Activated naive CD8-positive, alpha-beta T cell treated with anti-CD3 and anti-CD28 coated beads, Interleukin-2, amount 50 U/mL, for 16 hours (primary cell): ENCODE data around the gene PELI2.

ENCODE experiments used
- DNase-seq: peaks from one replicate; pipeline ENCODE4 v3.0.0-alpha.2; 2020; ENCODE audit warnings: low read depth, low spot score

PELI2 gene

GRCh38 chr14:56244138-56244789, 126.1 kb downstream of the PELI2 start:
- DNase-seq: no peak

DNA sequence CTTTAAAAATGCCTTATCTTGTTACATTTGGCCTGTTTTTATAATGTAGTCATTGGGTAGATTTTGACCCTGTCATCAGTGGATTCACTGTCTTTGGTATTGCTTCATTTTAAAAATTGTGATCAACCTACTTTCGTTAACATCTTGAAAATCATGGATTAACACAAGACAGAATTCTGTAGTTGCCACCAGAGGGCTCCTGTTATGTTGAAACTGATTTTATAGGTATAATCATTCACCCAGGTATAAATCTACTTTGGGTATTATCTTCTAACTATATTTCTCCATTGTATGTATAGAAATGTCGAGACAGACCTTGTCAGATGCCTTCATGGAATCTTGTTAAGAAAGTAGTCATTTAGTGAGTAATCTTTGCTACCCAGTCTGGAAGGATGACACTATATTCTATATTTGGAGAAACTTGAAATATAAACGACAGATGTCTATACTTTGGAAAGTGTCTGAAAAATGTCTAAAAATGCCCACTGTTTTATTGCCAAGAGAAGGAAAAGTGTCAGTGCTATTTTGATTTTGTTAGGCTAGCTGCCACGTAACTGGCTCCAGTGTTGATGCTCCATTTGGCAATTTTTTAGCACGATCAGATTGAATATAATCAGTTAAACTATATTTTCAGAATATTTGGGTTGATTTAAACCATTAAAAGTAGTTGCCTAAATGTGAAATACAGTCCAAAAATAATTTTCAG, 129.4 kb downstream of the PELI2 start:
- no peak for DNase-seq

DNA sequence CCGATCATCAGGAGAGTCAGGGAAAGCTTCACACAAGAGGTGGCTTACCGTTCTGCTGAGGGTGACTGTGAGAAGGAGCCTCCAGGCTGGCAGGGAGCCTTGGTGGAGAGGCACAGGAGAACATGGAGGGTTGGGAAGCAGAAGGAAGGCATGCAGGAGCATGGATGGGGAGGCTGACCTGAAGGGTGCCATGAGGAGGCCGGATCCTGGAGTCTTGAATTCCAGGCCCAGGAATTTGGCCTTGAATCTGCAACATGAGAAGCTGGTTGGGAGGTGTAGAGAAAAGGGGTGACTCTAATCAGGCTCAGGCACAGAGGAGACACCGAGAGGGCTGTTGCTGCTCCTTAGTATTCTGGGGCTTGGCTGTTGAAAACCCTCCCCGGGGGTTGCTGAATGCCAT, 130.2 kb downstream of the PELI2 start:
- no peak for DNase-seq

GRCh38 chr14:56261046-56261445, 142.8 kb downstream of the PELI2 start:
- DNase-seq: no peak

GRCh38 chr14:56262530-56262929, 144.3 kb downstream of the PELI2 start:
- DNase-seq: no peak

DNA sequence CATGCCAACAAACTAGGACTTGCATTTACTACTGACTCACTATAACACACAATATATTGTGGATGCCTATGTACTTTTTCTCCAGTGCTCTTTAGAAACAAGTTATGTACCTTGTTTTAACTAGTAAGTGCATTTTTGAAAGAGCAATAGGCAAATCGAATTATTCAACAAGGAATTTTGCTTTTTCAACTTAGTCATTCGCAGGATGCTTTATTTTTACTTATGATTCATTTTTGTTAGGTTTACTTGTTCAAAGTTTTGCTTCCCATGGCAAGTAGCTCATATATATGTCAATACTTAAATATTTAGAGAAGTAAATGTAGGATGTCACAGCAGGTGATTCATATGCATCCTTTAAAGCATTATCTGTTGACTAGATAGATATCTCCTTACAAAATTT, 149.8 kb downstream of the PELI2 start:
- no peak for DNase-seq

GRCh38 chr14:56268673-56269072, 150.5 kb downstream of the PELI2 start:
- no peak for DNase-seq

DNA sequence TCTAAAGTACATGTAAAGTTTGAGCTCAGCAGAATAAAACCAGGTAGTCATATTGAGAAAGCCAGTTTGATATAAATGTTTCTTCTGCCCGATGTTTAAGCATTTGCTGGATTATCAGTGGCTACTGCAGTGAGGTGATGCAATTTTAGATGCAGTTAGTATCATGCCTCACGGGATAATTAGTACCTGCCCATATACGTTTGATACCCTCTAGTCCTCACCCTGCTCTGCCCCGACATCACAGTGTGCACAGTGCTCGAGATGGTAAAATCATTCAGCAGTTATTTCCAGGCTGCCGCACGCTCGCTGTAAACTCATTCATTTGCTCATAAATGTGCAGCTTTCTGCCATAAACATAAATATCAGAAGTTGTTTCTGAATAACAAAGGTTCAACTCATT, 152.7 kb downstream of the PELI2 start:
- DNase-seq: no peak

GRCh38 chr14:56271970-56272369, 153.8 kb downstream of the PELI2 start:
- DNase-seq: no peak

GRCh38 chr14:56273155-56273554, 154.9 kb downstream of the PELI2 start:
- no peak for DNase-seq

DNA sequence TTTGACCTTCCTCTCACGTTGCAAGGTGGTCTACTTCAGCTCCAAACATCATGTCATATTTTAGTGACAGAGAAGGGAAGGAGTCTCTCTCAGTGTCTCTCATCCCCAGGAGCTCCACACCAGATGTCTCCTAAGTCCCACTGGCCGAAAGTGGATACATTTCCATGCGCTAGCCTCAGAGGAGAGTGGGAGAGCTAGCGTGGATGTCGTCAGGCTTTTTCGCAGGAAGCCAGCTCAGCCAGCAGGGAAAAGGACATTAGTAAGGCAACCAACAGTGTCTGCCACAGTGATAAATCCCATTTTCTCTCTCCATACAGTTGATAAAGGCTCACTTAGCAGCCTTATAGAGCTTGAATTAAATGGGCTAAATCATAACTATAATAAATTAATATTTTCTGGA, 155.7 kb downstream of the PELI2 start:
- no peak for DNase-seq

DNA sequence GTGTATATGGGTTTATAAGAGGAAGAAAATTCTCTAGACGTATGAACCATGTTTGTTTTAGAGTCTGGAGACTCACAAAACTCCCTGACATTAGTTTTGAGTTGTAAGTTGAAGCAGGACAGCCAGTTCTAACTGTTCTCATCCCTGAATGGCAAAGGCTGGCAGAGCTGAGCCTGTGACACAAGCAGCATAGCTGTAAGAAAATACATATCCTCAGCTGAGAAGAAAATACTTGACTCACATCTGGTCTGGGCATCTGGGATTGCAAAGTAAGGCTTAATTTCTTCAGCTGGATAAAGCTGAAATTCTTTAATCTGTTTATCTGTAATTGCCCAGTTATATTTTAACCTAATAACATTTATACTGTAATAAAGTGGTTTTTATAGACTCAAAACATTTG, 156.3 kb downstream of the PELI2 start:
- no peak for DNase-seq

DNA sequence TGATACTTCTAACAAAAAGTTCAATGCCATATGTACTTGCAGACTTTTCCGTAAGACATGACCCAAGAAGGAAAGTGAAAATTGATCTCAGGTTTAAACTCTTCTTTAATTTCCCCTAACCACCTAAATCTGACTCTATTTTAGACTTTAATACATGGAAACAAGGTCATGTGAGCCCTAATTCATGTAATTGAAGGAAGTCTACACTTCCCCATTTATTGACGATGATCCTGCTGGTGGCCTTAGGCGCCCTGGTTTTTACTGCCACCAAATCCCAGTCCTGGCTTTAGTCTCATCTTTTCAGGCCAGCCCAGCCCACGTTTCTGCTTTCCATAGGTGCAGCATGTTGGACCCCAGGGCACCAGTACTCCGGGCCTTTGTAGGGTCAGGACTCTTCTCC, 157.9 kb downstream of the PELI2 start:
- DNase-seq: no peak

DNA sequence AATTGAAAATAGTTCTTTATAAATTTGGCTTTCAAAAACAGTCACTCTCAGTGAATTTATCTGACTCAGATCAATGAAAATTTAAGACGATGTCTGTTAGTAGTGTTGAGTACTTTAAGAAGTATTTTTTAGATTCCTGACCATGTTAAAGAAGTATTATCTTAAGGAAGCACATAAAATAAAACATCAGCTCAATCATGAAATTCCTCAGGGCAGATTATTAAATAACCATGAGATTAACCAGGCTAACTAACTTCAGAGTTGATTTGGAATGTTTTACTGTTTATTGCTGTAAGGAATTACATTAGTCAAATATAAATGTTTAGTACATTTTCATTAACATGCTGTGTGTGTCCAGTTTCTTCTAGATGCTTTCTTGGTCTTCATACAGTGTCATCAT, 160.2 kb downstream of the PELI2 start:
- DNase-seq: no peak

GRCh38 chr14:56280843-56281242, 162.6 kb downstream of the PELI2 start:
- no peak for DNase-seq

DNA sequence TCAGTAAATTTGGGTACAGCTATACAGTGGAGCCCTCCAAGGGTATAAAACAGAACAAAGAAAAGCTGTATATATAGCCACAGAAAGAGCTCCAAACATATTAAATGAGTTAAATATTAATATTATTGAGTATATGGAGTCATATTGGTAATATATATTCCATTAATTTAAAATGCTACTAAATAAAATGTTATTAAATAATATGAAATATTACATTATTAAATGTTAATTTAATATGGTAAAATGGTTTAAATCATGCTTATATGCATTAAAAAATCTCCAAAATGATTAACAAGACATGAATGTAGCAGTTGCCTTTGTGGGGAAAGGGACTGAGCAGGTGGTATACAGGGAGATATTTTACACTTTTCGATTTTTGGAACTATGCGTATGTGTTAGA, 164.0 kb downstream of the PELI2 start:
- no peak for DNase-seq

- DNase-seq: no peak
These were observed 166.4 kb downstream of the PELI2 start for GRCh38 chr14:56284641-56285040.

DNA sequence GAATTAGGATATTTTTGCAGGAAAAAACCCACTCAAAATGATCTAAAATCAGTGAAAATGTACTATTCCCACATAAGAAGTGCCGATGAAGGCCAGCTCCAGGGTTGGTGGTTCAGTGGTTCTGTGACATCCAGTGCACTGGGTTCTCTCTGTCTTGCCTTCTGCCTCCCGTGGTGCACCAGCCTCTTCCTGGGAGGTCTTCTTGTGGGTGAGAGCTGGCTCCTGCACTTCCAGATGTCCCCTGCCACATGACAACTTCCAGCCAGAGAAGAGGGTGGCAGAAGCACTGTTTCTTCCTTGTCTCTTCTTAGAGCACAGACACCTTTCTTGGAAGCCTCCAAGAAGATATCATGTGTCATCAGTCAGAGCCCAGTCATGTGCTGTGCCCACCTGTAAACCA, 170.9 kb downstream of the PELI2 start:
- DNase-seq: no peak

DNA sequence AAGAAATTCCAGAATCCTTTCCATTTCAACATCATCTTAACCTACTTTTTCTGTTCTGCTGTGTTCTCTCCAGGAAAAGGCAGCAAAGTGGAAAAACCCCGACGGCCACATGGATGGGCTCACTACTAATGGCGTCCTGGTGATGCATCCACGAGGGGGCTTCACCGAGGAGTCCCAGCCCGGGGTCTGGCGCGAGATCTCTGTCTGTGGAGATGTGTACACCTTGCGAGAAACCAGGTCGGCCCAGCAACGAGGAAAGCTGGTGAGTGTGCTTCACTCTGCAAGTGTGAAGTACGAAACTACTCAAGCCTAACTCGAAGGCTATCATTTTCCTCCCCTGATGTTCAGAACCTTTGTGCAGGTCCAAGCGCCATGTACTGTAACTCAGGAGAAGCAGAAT, 172.0 kb downstream of the PELI2 start:
- DNase-seq: no peak

GRCh38 chr14:56292970-56293369, 174.8 kb downstream of the PELI2 start:
- DNase-seq: no peak

DNA sequence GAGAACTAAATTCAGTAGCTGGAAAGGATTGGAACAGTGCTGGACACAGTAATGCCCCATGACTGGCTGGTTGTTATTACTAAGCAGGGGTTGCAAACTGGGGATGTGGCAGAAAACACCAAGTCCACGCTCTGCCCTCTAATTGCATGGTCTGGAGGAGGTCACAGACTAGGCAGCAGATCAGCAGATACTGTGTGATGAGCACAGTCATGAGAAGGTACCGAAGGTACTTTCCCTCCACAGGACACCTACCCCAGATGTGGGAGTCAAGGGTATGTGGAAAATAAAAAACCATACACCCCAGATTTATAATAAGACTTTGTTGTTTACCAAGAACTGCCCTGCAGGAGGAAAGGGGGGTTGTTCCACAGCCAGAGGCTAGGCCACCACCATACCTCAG, 175.3 kb downstream of the PELI2 start:
- no peak for DNase-seq

DNA sequence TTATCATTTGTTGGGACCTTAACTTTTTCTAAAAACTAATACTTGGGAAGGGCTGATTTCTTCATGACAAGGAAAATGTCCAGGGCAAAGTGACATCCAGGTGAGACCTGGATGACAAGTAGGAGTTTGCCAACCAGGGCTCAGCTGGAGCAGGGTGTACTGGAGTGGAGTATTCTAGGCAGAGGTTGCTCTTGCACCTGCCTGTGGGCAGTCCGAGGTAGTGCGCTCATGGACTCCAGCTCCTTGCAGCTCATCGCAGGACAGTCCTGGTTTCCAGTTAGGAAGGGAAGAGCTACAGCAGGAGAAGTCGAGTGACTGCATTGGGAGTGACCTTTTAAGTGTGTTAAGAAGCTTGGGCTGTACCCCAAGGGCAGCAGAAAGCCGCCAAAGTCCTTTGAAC, 175.9 kb downstream of the PELI2 start:
- DNase-seq: no peak

GRCh38 chr14:56295743-56296142, 177.5 kb downstream of the PELI2 start:
- no peak for DNase-seq

GRCh38 chr14:56297449-56297848, 179.2 kb downstream of the PELI2 start:
- no peak for DNase-seq
